VCaP (cell line): ENCODE data around the gene LRRC1.

Experiments
- H3K27ac ChIP-seq: fragments of 450-650 bp; 2 replicates; pipeline ENCODE4 v1.5.1; 2017
- TF ChIP-seq, protein P1 (sequence below): fragments of 450-650 bp; conservative IDR thresholded peaks from 2 replicates; pipeline ENCODE4 v1.5.1; 2017; ENCODE audit warnings: mild to moderate bottlenecking, moderate library complexity

LRRC1 gene

DNA sequence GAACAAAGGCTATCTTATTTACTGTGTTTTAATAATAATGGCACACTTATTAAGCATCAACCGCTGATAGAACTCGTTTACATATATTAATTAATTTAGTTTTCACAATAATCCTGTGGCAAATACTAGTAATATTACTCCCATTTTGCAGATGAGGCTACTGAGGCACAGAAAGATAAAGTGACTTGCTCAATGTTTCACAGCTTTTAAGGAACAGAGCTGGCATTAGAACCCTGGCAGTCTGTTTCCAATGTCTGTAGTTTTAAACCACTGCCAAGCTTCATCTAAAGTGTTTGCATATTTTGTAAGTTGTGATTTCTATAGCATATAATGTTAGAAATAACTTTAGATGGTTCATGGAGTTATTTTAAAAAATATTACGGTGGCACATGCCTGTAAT, 38.4 kb upstream of the LRRC1 start:
- H3K27ac ChIP-seq = no peak overlapping the region
- TF ChIP-seq, protein P1, sequence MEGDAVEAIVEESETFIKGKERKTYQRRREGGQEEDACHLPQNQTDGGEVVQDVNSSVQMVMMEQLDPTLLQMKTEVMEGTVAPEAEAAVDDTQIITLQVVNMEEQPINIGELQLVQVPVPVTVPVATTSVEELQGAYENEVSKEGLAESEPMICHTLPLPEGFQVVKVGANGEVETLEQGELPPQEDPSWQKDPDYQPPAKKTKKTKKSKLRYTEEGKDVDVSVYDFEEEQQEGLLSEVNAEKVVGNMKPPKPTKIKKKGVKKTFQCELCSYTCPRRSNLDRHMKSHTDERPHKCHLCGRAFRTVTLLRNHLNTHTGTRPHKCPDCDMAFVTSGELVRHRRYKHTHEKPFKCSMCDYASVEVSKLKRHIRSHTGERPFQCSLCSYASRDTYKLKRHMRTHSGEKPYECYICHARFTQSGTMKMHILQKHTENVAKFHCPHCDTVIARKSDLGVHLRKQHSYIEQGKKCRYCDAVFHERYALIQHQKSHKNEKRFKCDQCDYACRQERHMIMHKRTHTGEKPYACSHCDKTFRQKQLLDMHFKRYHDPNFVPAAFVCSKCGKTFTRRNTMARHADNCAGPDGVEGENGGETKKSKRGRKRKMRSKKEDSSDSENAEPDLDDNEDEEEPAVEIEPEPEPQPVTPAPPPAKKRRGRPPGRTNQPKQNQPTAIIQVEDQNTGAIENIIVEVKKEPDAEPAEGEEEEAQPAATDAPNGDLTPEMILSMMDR = no peak

DNA sequence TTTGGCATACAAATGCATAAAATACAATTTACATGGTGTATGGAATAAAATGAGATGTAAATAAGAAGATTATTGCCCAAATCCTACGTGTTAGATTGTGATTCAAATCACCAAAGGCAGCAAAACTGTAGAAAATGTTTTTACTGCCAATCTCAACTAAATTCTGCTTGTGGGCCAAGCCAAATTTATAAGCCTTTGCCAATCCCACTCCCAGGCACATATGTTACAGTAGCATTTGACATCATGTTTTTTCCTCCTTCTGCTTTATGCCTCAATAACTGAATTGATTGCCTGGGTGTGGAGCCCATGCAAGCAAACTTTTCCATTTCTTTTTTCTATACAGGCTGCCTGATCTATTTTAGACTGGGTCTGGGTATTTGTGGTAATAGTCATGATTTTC, 36.3 kb upstream of the LRRC1 start:
- TF ChIP-seq, protein P1 = no peak
- H3K27ac ChIP-seq = no peak overlapping the region

DNA sequence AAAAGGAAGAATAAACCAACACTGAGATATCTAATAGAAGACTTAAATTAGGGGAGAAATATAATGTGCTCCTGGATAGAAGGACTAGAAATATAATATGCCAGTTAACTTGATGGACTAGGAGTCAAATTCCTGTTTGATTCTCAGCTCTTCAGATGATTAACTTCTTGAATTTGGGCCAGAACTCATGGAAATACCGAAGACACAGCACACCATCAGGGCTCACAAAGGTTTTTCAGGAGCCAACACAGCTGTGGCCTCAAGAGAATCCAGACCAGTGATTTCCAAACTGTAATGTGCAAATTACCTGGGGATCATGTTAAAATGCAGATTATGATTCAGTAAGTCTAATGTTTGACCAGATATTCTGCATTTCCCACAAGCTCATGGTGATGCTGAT, 33.8 kb upstream of the LRRC1 start:
- H3K27ac ChIP-seq = no peak overlapping the region
- TF ChIP-seq, protein P1 = no peak

DNA sequence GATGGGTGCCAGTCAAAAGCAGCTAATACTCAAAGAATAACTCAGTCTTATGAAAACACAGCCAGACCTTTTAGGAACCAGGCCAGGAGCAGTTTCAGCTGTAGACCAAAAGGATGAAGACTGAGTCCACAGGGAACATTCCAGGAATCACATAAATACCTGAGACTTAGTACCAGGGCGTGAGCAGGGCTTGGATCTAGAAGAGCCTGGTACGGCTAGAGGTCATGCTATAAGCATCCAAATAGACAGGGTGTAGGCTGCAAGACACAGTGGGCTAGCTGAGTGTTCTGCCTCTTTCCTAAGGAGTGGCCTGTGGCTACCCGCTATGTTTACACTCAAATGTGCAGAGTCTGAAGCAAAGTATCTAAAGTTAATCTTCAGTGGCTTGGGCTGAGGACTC, 29.5 kb upstream of the LRRC1 start:
- TF ChIP-seq, protein P1 = no peak
- H3K27ac ChIP-seq = no peak overlapping the region

DNA sequence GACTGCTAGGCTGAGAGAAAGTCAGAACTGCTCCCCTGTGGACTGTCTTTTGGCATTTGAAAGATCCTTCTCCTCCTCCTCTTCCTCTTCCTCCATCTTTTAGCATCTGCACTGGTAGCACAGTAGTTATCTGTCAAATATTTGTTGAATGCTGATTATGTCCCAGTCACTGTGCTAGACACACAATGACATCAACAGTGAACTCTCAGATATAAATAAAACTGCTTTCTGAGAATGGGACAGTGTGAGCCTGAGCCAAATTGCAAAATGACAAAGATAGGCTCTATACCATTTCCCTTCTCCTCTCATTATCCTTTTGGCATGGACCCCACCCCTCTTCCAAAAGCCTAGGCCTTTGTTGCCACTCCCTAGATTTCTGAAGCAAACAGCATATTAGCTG, 27.9 kb upstream of the LRRC1 start:
- TF ChIP-seq, protein P1 = no peak
- no peak overlapping the region for H3K27ac ChIP-seq

DNA sequence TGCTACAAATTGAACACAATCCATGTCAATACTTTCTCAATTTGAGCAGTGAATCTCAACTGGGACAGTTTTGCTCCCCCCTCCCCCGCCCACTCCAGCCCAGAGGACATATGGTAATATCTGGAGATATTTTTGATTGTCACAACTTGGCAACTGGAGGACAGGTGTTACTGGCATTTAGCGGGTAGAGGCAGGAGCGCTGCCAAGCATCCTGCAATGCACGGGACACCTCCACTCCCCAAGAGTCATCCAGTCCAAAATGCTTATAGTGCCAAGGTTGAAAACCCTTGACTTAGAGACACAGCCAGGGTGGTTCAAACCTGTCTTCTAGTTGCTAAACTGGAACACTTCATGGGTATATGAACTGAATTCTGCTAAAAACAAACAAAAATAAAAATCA, 26.9 kb upstream of the LRRC1 start:
- TF ChIP-seq, protein P1 = no peak

DNA sequence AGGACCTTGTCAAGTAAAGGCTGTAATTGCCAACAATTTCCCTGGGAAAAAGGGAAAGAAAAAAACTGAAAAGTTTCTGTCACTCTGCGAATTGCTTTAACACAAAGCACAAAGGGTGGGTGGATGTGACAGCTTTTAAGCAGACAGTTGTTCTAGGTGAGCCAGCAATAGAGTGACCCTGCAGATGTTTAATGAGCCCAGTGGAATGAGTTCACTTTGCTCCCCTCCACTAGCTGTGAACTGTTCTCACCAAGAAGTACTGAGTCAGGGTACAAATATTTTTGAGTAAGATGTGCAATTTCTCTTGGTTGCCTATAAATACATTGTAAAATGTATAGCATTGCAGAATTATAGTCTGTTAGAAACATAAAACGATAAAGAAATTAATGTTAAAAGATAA, 26.2 kb upstream of the LRRC1 start:
- TF ChIP-seq, protein P1 = no peak

More for the DNA sequence above, 26.9 kb upstream of the LRRC1 start:
- H3K27ac ChIP-seq = no peak overlapping the region

More for the DNA sequence above, 26.2 kb upstream of the LRRC1 start:
- no peak overlapping the region for H3K27ac ChIP-seq
